Measurements from ENCODE around the gene RAD51D. TPM values are rescaled to one million over a fixed set of nuclear protein-coding genes. Genes with fewer than 3 reads are reported as not detected.

Gene RAD51D
- total RNA-seq, 2 experiments from 2014 or later, result 6.2 to 8.6 TPM

DNA sequence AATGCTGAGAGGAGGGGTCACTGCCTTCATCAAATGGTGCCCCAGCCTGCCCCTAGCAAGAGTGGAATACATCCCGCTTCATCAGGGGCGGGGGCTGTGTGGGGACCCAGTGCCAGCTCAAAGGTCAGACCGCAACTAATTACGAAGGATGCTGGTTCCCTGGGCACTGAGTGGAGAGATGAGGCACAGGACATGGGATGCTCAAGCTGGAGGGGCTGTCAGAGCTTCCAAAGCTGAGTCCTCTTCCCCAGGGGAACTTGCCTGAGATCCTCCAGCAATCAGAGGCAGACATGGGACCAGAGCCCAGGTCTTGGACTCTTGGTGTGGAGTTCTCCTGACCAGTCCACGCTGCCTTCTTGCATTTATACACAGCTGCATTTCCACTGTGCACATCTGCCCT is 46.9 kb upstream of the RAD51D start:
- H3K36me3 Mint-ChIP-seq (ENCODE audit: low read depth), result no peaks in the 10 kb centered on the region
- ChIA-PET CTCF (interaction anchor here (0.7 to 2.1 kb wide), 3 partner anchors 76 to 146 kb away, joined by 3 to 8 read pairs (median 3); partner anchors contain the start of gene SLFN5), POLR2A (interaction anchor here (1.4 kb wide), 2 partner anchors 76 to 373 kb away, joined by 4 read pairs; partner anchors contain the start of gene SLFN5)
- H3K27ac Mint-ChIP-seq, result no peak overlapping the region
- no peaks in the 10 kb centered on the region for H3K9me3 Mint-ChIP-seq
- intact Hi-C loops (cut with DNase I, micrococcal nuclease), result loop anchor here in 1 of 2 experiments (10.0 kb wide), 1 partner anchor 638 kb away; the partner anchor contains the start of gene TAF15
- no peaks in the 10 kb centered on the region for H3K27me3 Mint-ChIP-seq
- no peaks in the 10 kb centered on the region for H3K36me3 ChIP-seq (ENCODE audit: insufficient read depth, low read length)
- H3K4me3 Mint-ChIP-seq, result no peak overlapping the region
- H3K9me3 ChIP-seq (ENCODE audit: control insufficient read depth in 1 of 2, insufficient read depth in 1 of 2, low read length in 2 of 2), result no peaks in the 10 kb centered on the region
- H3K27ac ChIP-seq (ENCODE audit: low read depth in 1 of 2, low read length in 2 of 2), result no peak overlapping the region
- no peak for TF ChIP-seq CTCF (IDR thresholded peaks at IDR 0.05)
- no peak overlapping the region for H3K4me3 ChIP-seq (ENCODE audit: low read length)
- ATAC-seq (ENCODE audit: poor library complexity) (no peak), DNase-seq (peak in 1 of 14 experiments; percentile 19)
- H3K4me1 Mint-ChIP-seq (ENCODE audit: low read depth), result peaks cover 38% of the 10 kb centered on the region
- peaks cover 27% of the 10 kb centered on the region for H3K4me1 ChIP-seq (ENCODE audit: insufficient read depth, low read length)
- no peaks in the 10 kb centered on the region for H3K27me3 ChIP-seq (ENCODE audit: control insufficient read depth in 1 of 2, insufficient read depth in 2 of 2, low read length in 2 of 2)

DNA sequence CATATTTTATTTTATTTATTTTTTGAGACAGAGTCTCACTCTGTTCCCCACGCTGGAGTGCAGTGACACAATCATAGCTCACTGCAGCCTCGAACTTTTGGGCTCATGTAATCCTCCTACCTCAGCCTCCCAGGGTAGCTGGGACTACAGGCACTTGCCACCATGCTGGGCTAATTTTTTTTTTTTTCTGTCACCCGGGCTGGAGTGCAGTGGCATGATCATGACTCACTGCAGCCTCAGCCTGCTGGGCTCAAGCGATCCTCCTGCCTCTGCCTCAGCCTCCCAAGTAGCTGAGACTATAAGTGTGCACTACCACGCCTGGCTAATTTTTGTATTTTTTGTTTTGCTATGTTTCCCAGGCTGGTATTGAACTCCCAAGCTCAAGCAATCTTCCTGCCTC is 45.1 kb upstream of the RAD51D start:
- TF ChIP-seq CTCF (IDR thresholded peaks at IDR 0.05), result no peak
- no peaks in the 10 kb centered on the region for H3K9me3 ChIP-seq (ENCODE audit: control insufficient read depth in 1 of 2, insufficient read depth in 1 of 2, low read length in 2 of 2)
- Mint-ChIP-seq H3K9me3 (no peaks in the 10 kb centered on the region), H3K4me3 (no peak overlapping the region), H3K36me3 (ENCODE audit: low read depth) (no peaks in the 10 kb centered on the region), H3K4me1 (ENCODE audit: low read depth) (peaks cover 51% of the 10 kb centered on the region), H3K27ac (peak overlapping the region; percentile 6), H3K27me3 (no peaks in the 10 kb centered on the region)
- POLR2A ChIA-PET, result interaction anchor here (2.2 kb wide), 1 partner anchor 49 kb away, joined by 8 read pairs; no protein-coding TSS in a partner anchor
- no peaks in the 10 kb centered on the region for H3K36me3 ChIP-seq (ENCODE audit: insufficient read depth, low read length)
- DNase-seq, result peak in 1 of 14 experiments; percentile 20
- intact Hi-C loops (cut with DNase I, micrococcal nuclease), result loop anchor here (5.0 to 10.0 kb wide), 2 partner anchors 640 to 643 kb away; partner anchors contain the start of gene TAF15 (in 2 of the 2)
- no peak for ATAC-seq (ENCODE audit: poor library complexity)
- H3K27me3 ChIP-seq (ENCODE audit: control insufficient read depth in 1 of 2, insufficient read depth in 2 of 2, low read length in 2 of 2), result no peaks in the 10 kb centered on the region
- peaks cover 40% of the 10 kb centered on the region for H3K4me1 ChIP-seq (ENCODE audit: insufficient read depth, low read length)
- H3K27ac ChIP-seq (ENCODE audit: low read depth in 1 of 2, low read length in 2 of 2), result no peak overlapping the region
- no peak overlapping the region for H3K4me3 ChIP-seq (ENCODE audit: low read length)
- CTCF ChIA-PET, result interaction anchor here (0.6 to 2.0 kb wide), 5 partner anchors 46 to 599 kb away, joined by 3 to 5 read pairs (median 4); no protein-coding TSS in a partner anchor

- peaks cover 60% of the 10 kb centered on the region for H3K4me1 Mint-ChIP-seq (ENCODE audit: low read depth)
- Histone ChIP-seq H3K9me3 (ENCODE audit: control insufficient read depth in 1 of 2, insufficient read depth in 1 of 2, low read length in 2 of 2) (no peaks in the 10 kb centered on the region), H3K27me3 (ENCODE audit: control insufficient read depth in 1 of 2, insufficient read depth in 2 of 2, low read length in 2 of 2) (no peaks in the 10 kb centered on the region), H3K27ac (ENCODE audit: low read depth in 1 of 2, low read length in 2 of 2) (no peak overlapping the region), H3K4me1 (ENCODE audit: insufficient read depth, low read length) (peaks cover 48% of the 10 kb centered on the region), H3K4me3 (ENCODE audit: low read length) (no peak overlapping the region), H3K36me3 (ENCODE audit: insufficient read depth, low read length) (no peaks in the 10 kb centered on the region)
- no peak for ATAC-seq (ENCODE audit: poor library complexity)
- no peak for TF ChIP-seq CTCF (IDR thresholded peaks at IDR 0.05)
- H3K27ac Mint-ChIP-seq, result peak overlapping the region; percentile 89
- H3K27me3 Mint-ChIP-seq, result no peaks in the 10 kb centered on the region
- intact Hi-C loops (cut with DNase I, micrococcal nuclease), result loop anchor here (5.0 to 10.0 kb wide), 2 partner anchors 641 to 643 kb away; partner anchors contain the start of gene TAF15 (in 2 of the 2)
- no peaks in the 10 kb centered on the region for H3K9me3 Mint-ChIP-seq
- POLR2A ChIA-PET, result interaction anchor here (1.5 to 4.4 kb wide), 3 partner anchors 50 to 79 kb away, joined by 5 to 48 read pairs (median 8); partner anchors contain the start of gene SLFN5
- CTCF ChIA-PET, result interaction anchor here (0.8 to 2.0 kb wide), 3 partner anchors 149 to 600 kb away, joined by 3 to 5 read pairs (median 5); no protein-coding TSS in a partner anchor
- no peaks in the 10 kb centered on the region for H3K36me3 Mint-ChIP-seq (ENCODE audit: low read depth)
- DNase-seq, result peak in 1 of 14 experiments; percentile 12
- no peak overlapping the region for H3K4me3 Mint-ChIP-seq
These were observed 44.2 kb upstream of the RAD51D start for GRCh38 chr17:35163886-35164285.

Measured in CD4-positive, alpha-beta T cell (primary cell).